GM18526 (cell line): ENCODE measurements around the gene CMBL.

ENCODE experiments used
- POLR2A ChIP-seq: IDR thresholded peaks from 3 replicates; pipeline ENCODE4 v1.6.1; 2011; ENCODE audit not compliant: insufficient read length; ENCODE audit errors: extremely low read depth

CMBL gene

DNA sequence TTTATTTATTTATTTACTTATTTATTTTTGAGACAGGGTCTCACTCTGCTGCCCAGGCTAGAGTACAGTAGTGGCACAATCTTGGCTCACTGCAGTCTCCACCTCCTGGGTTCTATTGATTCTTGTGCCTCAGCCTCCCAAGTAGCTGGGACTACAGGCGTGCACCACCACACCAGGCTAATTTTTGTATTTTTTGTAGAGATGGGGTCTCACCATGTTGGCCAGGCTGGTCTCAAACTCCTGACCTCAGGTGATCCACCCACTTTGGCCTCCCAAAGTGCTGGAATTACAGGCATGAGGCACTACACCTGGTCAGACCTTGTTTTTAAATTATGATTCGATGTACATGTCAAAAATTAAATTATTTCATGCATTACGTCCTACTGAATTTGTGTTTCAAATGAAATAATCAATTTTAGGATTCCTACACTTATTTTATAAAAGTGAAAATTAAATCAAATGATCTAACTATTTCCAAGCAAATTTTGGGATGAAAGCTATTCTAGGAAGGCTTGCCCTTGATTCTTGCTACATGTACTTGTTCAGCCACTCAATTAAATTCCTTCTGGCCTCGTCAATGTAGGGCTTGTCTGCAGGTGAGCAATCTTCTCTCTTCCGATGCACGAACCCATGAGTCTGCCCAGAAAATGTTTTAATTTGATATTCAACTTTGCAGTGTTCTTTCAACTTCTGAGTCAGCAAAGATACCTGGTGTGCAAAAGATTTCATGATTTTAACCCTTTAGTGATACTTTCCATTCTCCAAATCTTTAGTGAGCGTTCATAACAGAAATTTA is 27.6 kb downstream of the CMBL start:
- TF ChIP-seq POLR2A = no peak

DNA sequence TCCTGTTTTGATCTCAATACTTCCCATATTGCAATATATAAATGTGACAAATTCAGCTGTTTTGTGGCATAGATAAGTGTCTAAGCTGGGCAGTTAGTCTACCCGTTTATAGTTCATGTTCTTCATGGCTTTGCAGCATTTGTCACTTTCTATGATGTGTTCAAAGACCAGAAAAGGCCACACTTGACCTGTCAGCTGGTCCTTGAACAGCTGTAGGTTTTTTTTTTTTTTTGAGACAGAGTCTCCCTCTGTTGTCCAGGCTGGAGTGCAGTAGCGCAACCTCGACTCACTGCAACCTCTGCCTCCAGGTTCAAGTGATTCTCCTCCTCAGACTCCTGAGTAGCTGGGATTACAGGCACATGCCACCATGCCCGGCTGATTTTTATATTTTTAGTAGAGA is 28.4 kb downstream of the CMBL start:
- TF ChIP-seq POLR2A = no peak

GRCh38 chr5:10278658-10279279 is 28.9 kb downstream of the CMBL start:
- TF ChIP-seq POLR2A = no peak

GRCh38 chr5:10277773-10278630 is 29.7 kb downstream of the CMBL start:
- TF ChIP-seq POLR2A = no peak

DNA sequence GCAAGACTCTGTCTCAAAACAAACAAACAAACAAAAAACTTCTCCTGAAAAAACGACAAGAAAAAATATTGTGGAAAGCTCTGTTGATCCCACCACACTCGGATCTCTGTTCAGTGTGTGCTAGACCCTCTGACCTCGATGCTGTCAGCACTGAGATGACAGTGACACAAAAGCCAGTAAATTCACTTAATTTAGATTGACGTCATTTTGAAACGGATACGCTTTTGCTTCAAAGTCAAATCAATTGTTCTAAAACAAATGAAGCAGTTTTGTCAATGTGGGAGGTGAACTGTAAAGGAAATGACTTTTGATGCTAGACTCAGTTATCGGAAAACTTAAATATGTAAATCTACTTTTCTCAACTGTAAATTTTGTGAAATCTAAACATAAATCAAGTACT is 31.0 kb downstream of the CMBL start:
- no peak for TF ChIP-seq POLR2A

GRCh38 chr5:10275991-10276390 is 31.7 kb downstream of the CMBL start:
- TF ChIP-seq POLR2A = no peak

DNA sequence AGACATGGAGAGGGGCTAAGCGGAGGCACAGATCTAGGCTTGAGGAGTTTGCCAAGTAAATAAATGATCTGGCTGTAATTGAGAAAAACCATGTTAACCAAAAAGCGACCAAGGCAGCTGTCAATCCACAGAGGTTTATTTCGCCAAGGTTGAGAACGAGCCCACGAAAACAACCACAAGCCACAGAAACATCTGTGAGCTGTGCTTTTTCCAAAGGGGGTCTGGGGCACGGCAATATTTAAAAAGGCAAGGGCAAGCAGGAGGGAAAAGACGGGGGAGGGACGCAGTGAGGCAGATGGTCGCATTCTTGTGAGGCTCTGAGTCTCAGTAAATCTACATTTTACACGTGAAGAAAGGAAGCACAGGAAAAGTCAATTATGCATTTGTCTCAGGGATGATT is 32.2 kb downstream of the CMBL start:
- no peak for TF ChIP-seq POLR2A

- no peak for TF ChIP-seq POLR2A
Measured at GRCh38 chr5:10272053-10272874, 35.4 kb downstream of the CMBL start.

DNA sequence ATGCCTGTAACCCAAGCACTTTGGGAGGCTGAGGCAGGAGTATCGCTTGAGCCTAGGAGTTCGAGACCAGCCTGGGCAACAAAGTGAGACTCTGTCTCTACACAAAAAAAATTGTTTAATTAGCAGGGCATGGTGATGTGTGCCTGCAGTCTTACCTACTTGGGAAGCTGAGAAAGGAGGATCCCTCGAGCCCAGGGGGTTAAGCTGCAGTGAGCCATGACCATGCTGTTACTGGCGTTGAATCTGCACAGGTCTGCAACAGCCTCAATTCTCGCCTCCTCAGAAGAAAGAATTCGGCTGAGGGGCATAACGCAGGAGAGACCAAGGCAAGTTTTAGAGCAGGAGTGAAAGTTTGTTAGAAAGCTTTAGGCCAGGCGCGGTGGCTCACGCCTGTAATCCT is 39.6 kb downstream of the CMBL start:
- TF ChIP-seq POLR2A = no peak

- no peak for TF ChIP-seq POLR2A
Measured at GRCh38 chr5:10266839-10267238, 40.9 kb downstream of the CMBL start.

DNA sequence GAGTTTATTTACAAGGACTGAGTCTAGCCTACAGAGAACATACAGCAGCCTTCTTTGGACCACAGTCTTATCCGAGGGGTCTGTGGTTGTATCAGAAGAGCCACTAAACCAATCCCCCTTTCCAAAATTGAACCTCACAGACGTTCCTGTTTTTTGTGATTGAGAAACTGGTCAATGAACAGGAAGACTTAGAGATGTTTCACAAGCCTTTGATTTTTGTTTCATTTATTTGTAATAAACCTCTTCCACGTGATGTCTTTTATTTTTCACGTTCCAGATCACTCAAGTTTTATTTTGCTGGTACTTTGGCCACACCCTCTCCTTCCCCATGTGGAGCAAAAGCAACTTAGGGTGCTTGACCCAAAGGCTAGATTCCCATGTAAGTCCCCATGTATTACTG is 41.6 kb downstream of the CMBL start:
- no peak for TF ChIP-seq POLR2A

GRCh38 chr5:10265245-10266109 is 42.2 kb downstream of the CMBL start:
- no peak for TF ChIP-seq POLR2A

GRCh38 chr5:10264604-10265003 is 43.1 kb downstream of the CMBL start:
- no peak for TF ChIP-seq POLR2A

GRCh38 chr5:10262995-10263394 is 44.7 kb downstream of the CMBL start:
- no peak for TF ChIP-seq POLR2A
